Thyroid gland (tissue), 4 donors: Measurements from ENCODE around the gene ABCA13.

Experiments
- CTCF ChIP-seq, 6 experiments: fragments of 200-600 bp in 3 of 6; fragments of 450-650 bp in 3 of 6; sonication (generic) in 3 of 6; IDR thresholded peaks; one replicate each; pipeline ENCODE4 v1.5.1; 2016 to 2019; ENCODE audit warnings: antibody characterized with exemption in 6 of 6, mild to moderate bottlenecking in 2 of 6, inconsistent platforms in 1 of 6, moderate library complexity in 1 of 6
- POLR2A ChIP-seq, 2 donors: fragments of 450-650 bp; IDR thresholded peaks; one replicate each; pipeline ENCODE4 v1.6.1; 2017; ENCODE audit warnings: antibody characterized with exemption in 2 of 2, mild to moderate bottlenecking in 2 of 2, moderate library complexity in 1 of 2

- no peak for TF ChIP-seq POLR2A (IDR thresholded peaks at IDR 0.05)
- no peak for TF ChIP-seq CTCF (IDR thresholded peaks at IDR 0.05)
Observed at GRCh38 chr7:48540746-48541145, 369.5 kb downstream of the ABCA13 start.
